C4-2B (cell line): ENCODE results near the gene TUNAR.

Experiments used
- CTCF ChIP-seq: fragments of 450-650 bp; conservative IDR thresholded peaks from 2 replicates; pipeline ENCODE4 v1.5.1; 2017; ENCODE audit warnings: mild to moderate bottlenecking
- ZFX ChIP-seq: fragments of 450-650 bp; IDR thresholded peaks from 2 replicates; pipeline ENCODE4 v1.6.1; 2017

GRCh38 chr14:95958105-95958504 lies 81.5 kb downstream of the TUNAR start:
- TF ChIP-seq CTCF (no peak), ZFX (no peak)
